GM12874 (cell line): ENCODE results near the gene PRRC2A.

Experiments used
- TF ChIP-seq, protein P1 (sequence below): IDR thresholded peaks from 2 replicates; pipeline ENCODE4 v1.5.1; 2011; ENCODE audit warnings: low read depth, mild to moderate bottlenecking, control low read depth, low read length, moderate library complexity; ENCODE audit not compliant: insufficient read depth

Gene PRRC2A

DNA sequence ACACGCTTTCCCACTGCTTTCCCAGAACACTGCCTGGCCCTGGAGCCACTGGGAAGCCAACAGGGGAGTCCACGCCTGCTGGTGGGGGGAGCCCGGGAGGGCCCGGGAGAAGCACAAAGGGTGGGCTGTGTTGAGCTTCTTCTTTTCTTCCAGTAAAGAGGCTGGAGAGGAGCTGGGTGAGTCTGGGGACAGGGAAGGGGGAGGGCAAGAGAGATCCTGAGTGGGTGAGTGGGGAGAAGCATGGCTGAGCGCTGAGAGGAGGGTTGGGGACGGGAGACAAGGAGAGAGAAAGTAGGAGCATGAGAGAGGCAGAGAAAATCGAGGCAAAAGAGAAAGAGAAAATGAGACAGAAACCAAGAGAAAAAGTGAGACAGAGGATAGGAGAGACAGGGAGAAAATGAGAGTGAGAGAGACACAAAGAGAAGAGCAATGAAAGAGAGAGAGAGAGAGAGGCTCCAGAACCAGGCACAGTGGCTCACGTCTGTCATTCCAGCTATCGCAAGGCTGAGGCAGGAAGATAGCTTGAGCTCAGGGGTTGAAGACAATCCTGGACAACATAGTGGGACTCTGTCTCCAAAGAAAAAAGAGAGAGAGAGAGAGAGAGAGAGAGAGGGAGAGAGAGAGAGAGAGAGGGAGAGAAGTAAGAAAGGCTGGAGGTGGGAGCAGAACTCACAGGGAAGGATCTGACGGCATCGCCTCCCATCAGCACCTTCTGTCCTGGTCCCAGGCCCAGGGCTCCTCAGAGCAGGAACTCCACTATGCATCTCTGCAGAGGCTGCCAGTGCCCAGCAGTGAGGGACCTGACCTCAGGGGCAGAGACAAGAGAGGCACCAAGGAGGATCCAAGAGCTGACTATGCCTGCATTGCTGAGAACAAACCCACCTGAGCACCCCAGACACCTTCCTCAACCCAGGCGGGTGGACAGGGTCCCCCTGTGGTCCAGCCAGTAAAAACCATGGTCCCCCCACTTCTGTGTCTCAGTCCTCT is 32.4 kb upstream of the PRRC2A start:
- TF ChIP-seq, protein P1, sequence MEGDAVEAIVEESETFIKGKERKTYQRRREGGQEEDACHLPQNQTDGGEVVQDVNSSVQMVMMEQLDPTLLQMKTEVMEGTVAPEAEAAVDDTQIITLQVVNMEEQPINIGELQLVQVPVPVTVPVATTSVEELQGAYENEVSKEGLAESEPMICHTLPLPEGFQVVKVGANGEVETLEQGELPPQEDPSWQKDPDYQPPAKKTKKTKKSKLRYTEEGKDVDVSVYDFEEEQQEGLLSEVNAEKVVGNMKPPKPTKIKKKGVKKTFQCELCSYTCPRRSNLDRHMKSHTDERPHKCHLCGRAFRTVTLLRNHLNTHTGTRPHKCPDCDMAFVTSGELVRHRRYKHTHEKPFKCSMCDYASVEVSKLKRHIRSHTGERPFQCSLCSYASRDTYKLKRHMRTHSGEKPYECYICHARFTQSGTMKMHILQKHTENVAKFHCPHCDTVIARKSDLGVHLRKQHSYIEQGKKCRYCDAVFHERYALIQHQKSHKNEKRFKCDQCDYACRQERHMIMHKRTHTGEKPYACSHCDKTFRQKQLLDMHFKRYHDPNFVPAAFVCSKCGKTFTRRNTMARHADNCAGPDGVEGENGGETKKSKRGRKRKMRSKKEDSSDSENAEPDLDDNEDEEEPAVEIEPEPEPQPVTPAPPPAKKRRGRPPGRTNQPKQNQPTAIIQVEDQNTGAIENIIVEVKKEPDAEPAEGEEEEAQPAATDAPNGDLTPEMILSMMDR = no peak

DNA sequence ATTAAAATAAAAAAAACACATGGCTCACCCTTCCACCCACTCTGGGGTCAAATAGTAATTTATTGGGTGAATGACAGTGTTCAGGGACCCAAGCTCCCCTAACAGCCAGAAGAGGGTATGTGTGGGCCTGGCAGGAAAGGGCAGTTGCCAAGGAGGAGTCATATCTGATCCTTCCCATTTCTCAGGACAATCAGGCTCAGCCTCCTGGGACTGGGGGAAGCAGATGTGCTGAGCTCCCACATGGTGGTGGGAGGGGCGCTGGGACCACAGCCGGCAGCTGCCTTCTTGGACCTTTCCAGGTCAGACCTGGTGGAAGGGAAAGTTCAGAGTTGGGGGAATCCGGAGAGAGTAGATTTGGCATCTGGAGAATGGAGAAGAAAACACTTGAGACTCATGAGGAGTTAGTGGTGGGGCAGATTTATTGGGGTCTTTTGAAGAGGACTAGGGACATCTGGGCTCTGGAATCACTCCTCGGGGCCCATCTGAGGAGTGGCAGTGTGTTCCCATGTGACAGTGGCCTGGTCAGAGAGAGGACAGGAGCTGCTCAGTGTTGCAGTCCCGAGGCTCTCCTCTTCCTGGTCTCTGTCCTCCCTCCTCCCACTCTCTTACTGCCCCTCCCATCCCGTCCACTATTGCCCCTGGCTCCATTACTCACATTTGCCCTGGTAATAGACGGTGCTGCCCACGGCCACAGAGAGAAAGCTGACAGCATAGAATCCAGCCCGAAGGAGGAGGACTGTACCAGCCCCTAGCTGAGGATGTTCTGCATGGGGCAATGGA is 31.5 kb upstream of the PRRC2A start:
- TF ChIP-seq, protein P1 = no peak

DNA sequence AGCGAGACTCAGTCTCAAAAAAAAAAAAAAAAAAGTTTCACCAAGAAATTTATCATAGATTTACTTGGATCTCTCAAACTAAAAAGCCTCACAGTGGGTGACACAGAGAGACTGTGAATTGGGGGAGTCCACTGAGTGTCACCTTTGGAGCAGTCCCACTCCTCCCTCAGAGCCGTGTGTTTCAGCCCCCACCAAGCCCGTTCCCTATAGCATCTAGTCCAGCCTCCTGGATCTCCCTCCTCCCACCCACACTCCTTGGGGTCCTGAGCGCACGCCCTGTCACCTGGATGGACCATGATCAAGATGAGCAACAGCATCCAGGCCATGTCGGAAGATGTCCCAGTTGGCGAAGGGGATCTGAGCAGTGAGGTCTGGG is 28.1 kb upstream of the PRRC2A start:
- TF ChIP-seq, protein P1 = no peak

DNA sequence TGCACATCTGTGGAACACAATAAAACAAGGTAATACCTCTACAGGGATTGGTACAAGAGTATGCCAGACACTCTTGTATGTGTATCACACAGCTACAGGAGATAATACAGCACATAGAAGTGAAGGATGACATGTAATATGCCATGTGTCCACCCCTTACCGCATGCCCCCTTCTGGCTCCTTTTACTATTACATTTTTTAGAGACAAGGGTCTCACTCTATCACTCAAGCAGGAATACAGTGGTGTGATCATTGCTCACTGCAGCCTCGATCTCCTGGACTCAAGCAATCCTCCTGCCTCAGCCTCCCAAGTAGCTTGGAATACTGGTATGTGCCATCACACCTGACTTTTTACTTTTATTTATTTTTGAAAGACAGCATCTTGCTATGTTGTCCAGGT is 23.5 kb upstream of the PRRC2A start:
- TF ChIP-seq, protein P1 = peak; percentile 61; the same call in 1 of the 2 replicates

DNA sequence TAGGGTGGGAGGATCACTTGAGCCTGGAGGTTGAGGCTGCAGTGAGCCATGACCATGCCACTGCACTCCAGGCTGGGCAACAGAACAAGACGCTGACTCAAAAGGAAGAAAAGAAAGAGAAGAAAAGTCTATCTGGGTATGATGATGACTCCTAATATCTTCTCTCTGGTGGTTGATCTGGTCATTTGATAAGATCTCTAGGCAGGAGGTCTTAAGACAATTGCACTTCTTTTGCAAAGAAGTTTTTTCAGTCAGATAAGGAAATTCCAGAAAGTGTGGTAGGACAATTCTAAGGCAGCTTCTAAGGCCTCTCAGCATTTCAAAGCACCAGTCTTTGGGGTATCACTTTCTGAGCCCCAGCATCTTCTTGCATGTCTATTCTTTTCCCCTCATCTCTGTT is 13.2 kb upstream of the PRRC2A start:
- TF ChIP-seq, protein P1 = no peak

DNA sequence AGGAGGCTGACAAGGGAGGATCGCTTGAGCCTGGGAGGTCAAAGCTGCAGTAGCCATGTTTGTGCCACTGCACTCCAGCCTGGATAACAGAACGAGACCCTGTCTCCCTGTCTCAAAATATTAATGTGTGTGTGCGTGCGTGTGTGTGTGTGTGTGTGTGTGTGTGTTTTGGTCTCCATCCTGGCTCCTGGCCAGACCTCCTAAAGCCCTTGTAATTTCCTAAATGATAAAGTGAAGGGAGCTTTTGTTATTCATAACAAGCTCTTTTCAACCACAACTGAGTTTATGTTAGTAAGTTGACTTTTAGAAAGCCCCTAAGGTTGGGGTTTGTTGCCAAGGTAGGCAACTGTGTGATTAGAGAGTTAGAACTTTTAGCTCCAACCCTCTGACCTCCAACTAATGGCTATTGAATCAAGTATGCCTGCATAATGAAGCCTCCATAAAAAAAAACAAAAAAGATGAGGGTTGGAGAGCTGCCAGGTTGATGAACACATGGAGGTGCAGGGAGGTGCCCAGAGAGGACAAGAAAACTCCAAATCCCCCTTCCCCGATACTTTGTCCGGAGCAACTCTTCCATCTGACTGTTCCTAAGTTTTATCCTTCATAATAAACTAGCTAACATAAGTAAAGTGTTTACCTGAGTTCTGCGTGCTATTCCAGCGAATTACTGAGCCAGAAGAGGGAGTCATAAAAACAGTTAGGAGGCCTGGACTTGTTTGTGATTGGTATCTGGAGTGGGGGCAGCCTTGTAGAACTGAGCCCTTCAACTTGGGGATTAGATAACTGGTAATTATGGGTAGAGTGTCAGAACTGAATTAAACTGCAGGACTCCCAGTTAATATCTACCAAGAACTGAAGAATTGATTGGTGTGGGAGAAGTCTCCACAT is 10.8 kb upstream of the PRRC2A start:
- TF ChIP-seq, protein P1 = no peak

DNA sequence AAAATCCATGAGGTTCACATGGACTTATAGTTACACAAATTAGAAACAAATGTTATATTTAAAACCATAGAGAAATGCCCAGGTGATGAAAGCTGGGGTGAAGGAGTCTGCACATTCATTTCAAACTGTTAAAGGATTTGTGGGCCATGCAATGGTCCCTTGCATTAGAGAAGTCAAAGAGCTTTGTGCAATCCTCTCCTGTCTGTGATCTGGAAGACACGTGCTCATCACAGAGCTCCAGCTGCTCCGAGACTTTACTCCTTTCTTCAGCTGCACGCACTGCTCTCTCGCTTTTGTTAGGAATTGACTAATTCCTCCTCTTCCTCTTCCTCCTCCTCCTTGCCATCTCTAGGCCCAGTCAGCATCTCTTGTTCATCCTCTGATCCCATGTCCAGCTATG is 9.5 kb upstream of the PRRC2A start:
- TF ChIP-seq, protein P1 = no peak
